ENCODE data around the gene SLC41A3.
"Not testable (repeated sequence)": the region's sequence is repeated elsewhere in the genome, so short reads cannot be mapped to it uniquely, and the experiment has no call there.

Gene SLC41A3

DNA sequence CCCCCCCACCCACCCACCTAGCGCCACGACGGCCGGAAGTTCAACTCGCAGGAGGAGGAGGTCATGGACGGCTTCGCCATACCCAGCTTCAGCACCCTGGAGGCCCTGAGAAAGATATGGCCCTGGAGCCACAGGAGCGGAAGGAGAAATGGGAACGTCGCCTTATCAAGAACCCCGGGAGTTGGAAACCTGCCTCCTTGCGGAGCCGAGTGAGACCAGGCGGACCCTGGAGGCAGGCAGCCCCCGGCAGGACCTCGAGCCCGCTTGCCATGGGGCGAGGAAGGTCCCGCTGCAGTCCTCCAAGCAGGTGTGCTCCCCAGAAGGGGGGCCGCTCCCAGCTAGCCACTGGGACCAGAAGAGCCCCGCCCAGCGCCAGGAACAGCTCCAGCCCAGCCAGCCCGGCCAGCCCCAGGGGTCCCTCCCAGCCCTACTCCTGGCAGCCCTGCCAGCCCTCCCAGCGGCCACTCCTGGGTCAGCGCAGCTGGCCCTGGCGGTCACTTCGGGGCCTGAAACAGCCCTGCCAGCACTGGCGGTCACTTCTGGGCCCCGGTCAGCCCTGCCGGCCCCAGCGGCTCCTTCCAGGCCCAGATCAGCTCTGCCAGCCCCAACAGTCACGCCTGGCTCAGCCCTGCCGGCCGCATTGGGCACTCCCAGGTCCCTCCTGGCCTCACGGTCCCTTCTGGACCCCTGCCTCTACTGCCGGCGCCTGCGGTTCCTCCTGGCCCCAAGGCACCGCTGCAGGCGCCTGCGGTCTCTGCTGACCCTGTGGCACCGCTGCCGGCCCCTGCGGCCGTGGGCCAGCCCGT, 125.2 kb downstream of the SLC41A3 start:
- TF ChIP-seq, protein P1, sequence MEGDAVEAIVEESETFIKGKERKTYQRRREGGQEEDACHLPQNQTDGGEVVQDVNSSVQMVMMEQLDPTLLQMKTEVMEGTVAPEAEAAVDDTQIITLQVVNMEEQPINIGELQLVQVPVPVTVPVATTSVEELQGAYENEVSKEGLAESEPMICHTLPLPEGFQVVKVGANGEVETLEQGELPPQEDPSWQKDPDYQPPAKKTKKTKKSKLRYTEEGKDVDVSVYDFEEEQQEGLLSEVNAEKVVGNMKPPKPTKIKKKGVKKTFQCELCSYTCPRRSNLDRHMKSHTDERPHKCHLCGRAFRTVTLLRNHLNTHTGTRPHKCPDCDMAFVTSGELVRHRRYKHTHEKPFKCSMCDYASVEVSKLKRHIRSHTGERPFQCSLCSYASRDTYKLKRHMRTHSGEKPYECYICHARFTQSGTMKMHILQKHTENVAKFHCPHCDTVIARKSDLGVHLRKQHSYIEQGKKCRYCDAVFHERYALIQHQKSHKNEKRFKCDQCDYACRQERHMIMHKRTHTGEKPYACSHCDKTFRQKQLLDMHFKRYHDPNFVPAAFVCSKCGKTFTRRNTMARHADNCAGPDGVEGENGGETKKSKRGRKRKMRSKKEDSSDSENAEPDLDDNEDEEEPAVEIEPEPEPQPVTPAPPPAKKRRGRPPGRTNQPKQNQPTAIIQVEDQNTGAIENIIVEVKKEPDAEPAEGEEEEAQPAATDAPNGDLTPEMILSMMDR (conservative IDR thresholded peaks at IDR 0.05), result no peak
- H3K27ac ChIP-seq, result no peak overlapping the region

DNA sequence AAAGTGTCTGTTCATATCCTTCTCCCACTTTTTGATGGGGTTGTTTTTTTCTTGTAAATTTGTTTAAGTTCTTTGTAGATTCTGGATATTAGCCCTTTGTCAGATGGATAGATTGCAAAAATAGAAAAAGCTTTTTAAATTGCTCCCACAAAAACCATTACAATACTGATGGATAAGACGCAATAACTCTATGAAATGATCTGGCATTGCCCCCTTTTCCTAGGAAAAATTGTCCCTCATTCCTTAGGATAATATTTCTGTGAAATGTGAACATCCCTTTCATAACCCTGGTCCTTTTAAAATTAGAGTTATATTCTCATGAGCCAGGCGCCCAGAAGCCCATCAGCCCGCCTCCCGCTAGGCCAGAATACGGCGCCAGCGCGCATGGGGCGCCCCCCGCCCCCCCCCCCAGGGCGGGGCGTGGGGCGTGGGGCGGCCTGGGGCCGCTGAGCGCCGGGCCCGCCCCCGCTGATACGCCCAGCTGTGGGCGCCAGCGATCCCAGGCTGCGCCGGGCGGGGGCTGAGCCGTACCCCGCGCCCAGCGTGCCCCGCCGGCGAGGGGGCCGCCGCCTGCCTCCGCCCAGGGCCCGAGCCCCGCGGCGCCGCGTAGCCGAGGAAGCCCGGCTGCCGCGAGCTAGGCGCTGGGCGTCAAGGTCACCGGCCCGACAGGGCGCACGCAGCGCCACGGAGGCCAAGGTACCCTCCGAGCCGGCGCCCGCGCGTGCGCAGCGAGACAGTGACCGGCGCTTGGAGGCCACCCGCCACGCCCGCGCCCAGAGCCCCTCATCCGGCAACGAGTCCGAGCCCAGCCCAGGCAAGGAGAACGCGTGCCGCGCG, 126.0 kb downstream of the SLC41A3 start:
- TF ChIP-seq, protein P1 (conservative IDR thresholded peaks at IDR 0.05), result no peak

DNA sequence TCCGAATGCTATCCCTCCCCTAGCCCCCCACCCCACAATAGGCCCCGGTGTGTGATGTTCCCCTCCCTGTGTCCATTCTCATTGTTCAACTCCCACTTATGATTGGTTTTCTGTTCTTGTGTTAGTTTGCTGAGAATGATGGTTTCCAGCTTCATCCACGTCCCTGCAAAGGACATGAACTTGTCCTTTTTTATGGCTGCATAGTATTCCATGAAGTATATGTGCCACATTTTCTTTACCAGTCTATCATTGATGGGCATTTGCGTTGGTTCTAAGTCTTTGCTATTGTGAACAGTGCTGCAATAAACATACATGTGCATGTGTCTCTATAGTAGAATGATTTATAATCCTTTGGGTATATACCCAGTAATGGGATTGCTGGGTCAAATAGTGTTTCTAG, 126.9 kb downstream of the SLC41A3 start:
- not testable (repeated sequence) for H3K27ac ChIP-seq

More for the DNA sequence above, 126.0 kb downstream of the SLC41A3 start:
- H3K27ac ChIP-seq, result no peak overlapping the region
